Measurements from ENCODE around the gene TFE3.
A peak's percentile ranks its signal among the peaks of the same experiment; 100 is the strongest.

Gene TFE3

GRCh38 chrX:49019599-49020249 is 23.4 kb downstream of the TFE3 start:
- H2BK12ac ChIP-seq (ENCODE audit: low read length in 2 of 2), result no peak overlapping the region
- no peaks in the 10 kb centered on the region for H3K27me3 ChIP-seq (ENCODE audit: control insufficient read depth in 1 of 2, insufficient read depth in 1 of 2, low read length in 2 of 2)
- H3K4me1 ChIP-seq (ENCODE audit: control insufficient read depth, insufficient read depth, low read depth, low read length), result no peaks in the 10 kb centered on the region
- H2AFZ ChIP-seq (ENCODE audit: low read depth, low read length), result no peak overlapping the region
- H3K79me1 ChIP-seq (replicated peaks; ENCODE audit: low read length, poor library complexity, severe bottlenecking), result no peaks in the 10 kb centered on the region
- H2BK5ac ChIP-seq (ENCODE audit: low read depth, low read length, poor library complexity, severe bottlenecking), result no peak overlapping the region
- H2AK5ac ChIP-seq (ENCODE audit: low read length, severe bottlenecking), result no peak overlapping the region
- H3K9me3 ChIP-seq (ENCODE audit: control insufficient read depth, low read length), result peaks cover 3% of the 10 kb centered on the region
- H3K4me2 ChIP-seq (ENCODE audit: low read length, poor library complexity, severe bottlenecking), result no peak overlapping the region
- H3K18ac ChIP-seq (ENCODE audit: low read depth in 1 of 2, low read length in 2 of 2), result no peak overlapping the region
- H4K91ac ChIP-seq (ENCODE audit: low read length), result no peak overlapping the region
- no peak overlapping the region for H3K4ac ChIP-seq (ENCODE audit: low read depth in 1 of 2, low read length in 2 of 2)
- H4K8ac ChIP-seq (ENCODE audit: low read length), result no peak overlapping the region
- H3K27ac ChIP-seq (ENCODE audit: low read length, poor library complexity, severe bottlenecking), result no peak overlapping the region
- no peak overlapping the region for H2BK120ac ChIP-seq (ENCODE audit: low read depth, low read length)
- H3K9ac ChIP-seq (ENCODE audit: low read length), result no peak overlapping the region
- DNase-seq, result no peak
- H3K4me3 ChIP-seq (ENCODE audit: insufficient read depth in 1 of 2, low read depth in 1 of 2, low read length in 2 of 2), result no peak overlapping the region
- peaks cover 4 to 5% of the 10 kb centered on the region in 2 experiments for H3K36me3 ChIP-seq (ENCODE audit: control insufficient read depth in 1 of 2, insufficient read depth in 2 of 2, low read depth in 1 of 2, low read length in 2 of 2)
- no peak overlapping the region for H2BK15ac ChIP-seq (ENCODE audit: low read depth, poor library complexity, severe bottlenecking)
- 92% methylated on average over 7 of the region's 7 CpGs for WGBS
- H3K14ac ChIP-seq (ENCODE audit: low read length in 2 of 2), result no peak overlapping the region
- no peak overlapping the region for H3K23ac ChIP-seq (ENCODE audit: low read length in 2 of 2)

GRCh38 chrX:49019050-49019449 is 24.1 kb downstream of the TFE3 start:
- H3K4ac ChIP-seq (ENCODE audit: low read depth in 1 of 2, low read length in 2 of 2), result no peak overlapping the region
- no peak overlapping the region for H2BK5ac ChIP-seq (ENCODE audit: low read depth, low read length, poor library complexity, severe bottlenecking)
- no peak overlapping the region for H3K27ac ChIP-seq (ENCODE audit: low read length, poor library complexity, severe bottlenecking)
- no peak overlapping the region for H4K8ac ChIP-seq (ENCODE audit: low read length)
- no peaks in the 10 kb centered on the region for H3K27me3 ChIP-seq (ENCODE audit: control insufficient read depth in 1 of 2, insufficient read depth in 1 of 2, low read length in 2 of 2)
- H2BK120ac ChIP-seq (ENCODE audit: low read depth, low read length), result no peak overlapping the region
- H3K18ac ChIP-seq (ENCODE audit: low read depth in 1 of 2, low read length in 2 of 2), result no peak overlapping the region
- 100% methylated on average over 1 of the region's 2 CpGs for WGBS
- DNase-seq, result no peak
- no peak overlapping the region for H2AK5ac ChIP-seq (ENCODE audit: low read length, severe bottlenecking)
- H3K79me1 ChIP-seq (replicated peaks; ENCODE audit: low read length, poor library complexity, severe bottlenecking), result no peaks in the 10 kb centered on the region
- no peaks in the 10 kb centered on the region for H3K9me3 ChIP-seq (ENCODE audit: control insufficient read depth, low read length)
- H2BK12ac ChIP-seq (ENCODE audit: low read length in 2 of 2), result no peak overlapping the region
- H3K14ac ChIP-seq (ENCODE audit: low read length in 2 of 2), result no peak overlapping the region
- no peaks in the 10 kb centered on the region for H3K36me3 ChIP-seq (ENCODE audit: control insufficient read depth in 1 of 2, insufficient read depth in 2 of 2, low read depth in 1 of 2, low read length in 2 of 2)
- H3K4me1 ChIP-seq (ENCODE audit: control insufficient read depth, insufficient read depth, low read depth, low read length), result no peaks in the 10 kb centered on the region
- H2AFZ ChIP-seq (ENCODE audit: low read depth, low read length), result no peak overlapping the region
- H2BK15ac ChIP-seq (ENCODE audit: low read depth, poor library complexity, severe bottlenecking), result no peak overlapping the region
- H3K9ac ChIP-seq (ENCODE audit: low read length), result no peak overlapping the region
- H4K91ac ChIP-seq (ENCODE audit: low read length), result no peak overlapping the region
- no peak overlapping the region for H3K4me2 ChIP-seq (ENCODE audit: low read length, poor library complexity, severe bottlenecking)
- H3K23ac ChIP-seq (ENCODE audit: low read length in 2 of 2), result no peak overlapping the region
- no peak overlapping the region for H3K4me3 ChIP-seq (ENCODE audit: insufficient read depth in 1 of 2, low read depth in 1 of 2, low read length in 2 of 2)

GRCh38 chrX:49003696-49004095 is 39.5 kb downstream of the TFE3 start:
- H3K27ac ChIP-seq (ENCODE audit: low read length, poor library complexity, severe bottlenecking), result no peak overlapping the region
- H2AFZ ChIP-seq (ENCODE audit: low read depth, low read length), result no peak overlapping the region
- no peak overlapping the region for H4K91ac ChIP-seq (ENCODE audit: low read length)
- no peak overlapping the region for H4K8ac ChIP-seq (ENCODE audit: low read length)
- H2BK12ac ChIP-seq (ENCODE audit: low read length in 2 of 2), result no peak overlapping the region
- no peak overlapping the region for H2BK15ac ChIP-seq (ENCODE audit: low read depth, poor library complexity, severe bottlenecking)
- no peak overlapping the region for H3K4ac ChIP-seq (ENCODE audit: low read depth in 1 of 2, low read length in 2 of 2)
- H3K23ac ChIP-seq (ENCODE audit: low read length in 2 of 2), result no peak overlapping the region
- H3K4me1 ChIP-seq (ENCODE audit: control insufficient read depth, insufficient read depth, low read depth, low read length), result peaks cover 6% of the 10 kb centered on the region
- H3K9ac ChIP-seq (ENCODE audit: low read length), result no peak overlapping the region
- no peak overlapping the region for H2BK5ac ChIP-seq (ENCODE audit: low read depth, low read length, poor library complexity, severe bottlenecking)
- no peak overlapping the region for H3K18ac ChIP-seq (ENCODE audit: low read depth in 1 of 2, low read length in 2 of 2)
- no peak for DNase-seq
- WGBS, result 100% methylated on average over 3 of the region's 5 CpGs
- no peaks in the 10 kb centered on the region for H3K27me3 ChIP-seq (ENCODE audit: control insufficient read depth in 1 of 2, insufficient read depth in 1 of 2, low read length in 2 of 2)
- no peaks in the 10 kb centered on the region for H3K9me3 ChIP-seq (ENCODE audit: control insufficient read depth, low read length)
- H3K36me3 ChIP-seq (ENCODE audit: control insufficient read depth in 1 of 2, insufficient read depth in 2 of 2, low read depth in 1 of 2, low read length in 2 of 2), result peaks cover 7 to 9% of the 10 kb centered on the region in 2 experiments
- no peak overlapping the region for H3K14ac ChIP-seq (ENCODE audit: low read length in 2 of 2)
- no peak overlapping the region for H3K4me3 ChIP-seq (ENCODE audit: insufficient read depth in 1 of 2, low read depth in 1 of 2, low read length in 2 of 2)
- H2BK120ac ChIP-seq (ENCODE audit: low read depth, low read length), result no peak overlapping the region
- no peak overlapping the region for H2AK5ac ChIP-seq (ENCODE audit: low read length, severe bottlenecking)
- no peak overlapping the region for H3K4me2 ChIP-seq (ENCODE audit: low read length, poor library complexity, severe bottlenecking)
- H3K79me1 ChIP-seq (replicated peaks; ENCODE audit: low read length, poor library complexity, severe bottlenecking), result peaks cover 4% of the 10 kb centered on the region

GRCh38 chrX:49002091-49002935 is 40.8 kb downstream of the TFE3 start, which contains the start of gene GRIPAP1:
GRIPAP1 (minus strand) TSS chrX:49002264; CDS start chrX:49002229, 35 bp downstream.
- Histone ChIP-seq H3K18ac (ENCODE audit: low read depth in 1 of 2, low read length in 2 of 2) (no peak within 1 kb of the TSS), H4K91ac (ENCODE audit: low read length) (no peak within 1 kb of the TSS), H2BK12ac (ENCODE audit: low read length in 2 of 2) (no peak within 1 kb of the TSS), H3K79me1 (replicated peaks; ENCODE audit: low read length, poor library complexity, severe bottlenecking) (peaks cover 5% of the 10 kb centered on the region), H2BK15ac (ENCODE audit: low read depth, poor library complexity, severe bottlenecking) (no peak within 1 kb of the TSS), H3K27ac (ENCODE audit: low read length, poor library complexity, severe bottlenecking) (peak within 1 kb of the TSS; percentile 69), H2BK5ac (ENCODE audit: low read depth, low read length, poor library complexity, severe bottlenecking) (peak within 1 kb of the TSS; percentile 10), H2BK120ac (ENCODE audit: low read depth, low read length) (no peak within 1 kb of the TSS), H3K23ac (ENCODE audit: low read length in 2 of 2) (no peak within 1 kb of the TSS), H2AFZ (ENCODE audit: low read depth, low read length) (no peak within 1 kb of the TSS), H4K8ac (ENCODE audit: low read length) (peak within 1 kb of the TSS; percentile 73), H3K4me3 (ENCODE audit: insufficient read depth in 1 of 2, low read depth in 1 of 2, low read length in 2 of 2) (peak within 1 kb of the TSS; percentile 73 to 91), H3K27me3 (ENCODE audit: control insufficient read depth in 1 of 2, insufficient read depth in 1 of 2, low read length in 2 of 2) (no peaks in the 10 kb centered on the region), H3K4me2 (ENCODE audit: low read length, poor library complexity, severe bottlenecking) (peak within 1 kb of the TSS; percentile 69), H3K14ac (ENCODE audit: low read length in 2 of 2) (no peak within 1 kb of the TSS), H3K9ac (ENCODE audit: low read length) (peak within 1 kb of the TSS; percentile 93), H3K36me3 (ENCODE audit: control insufficient read depth in 1 of 2, insufficient read depth in 2 of 2, low read depth in 1 of 2, low read length in 2 of 2) (peaks cover 11 to 22% of the 10 kb centered on the region in 2 experiments), H3K9me3 (ENCODE audit: control insufficient read depth, low read length) (peaks cover 2% of the 10 kb centered on the region), H3K4ac (ENCODE audit: low read depth in 1 of 2, low read length in 2 of 2) (peak within 1 kb of the TSS in 1 of 2 experiments; percentile 56), H2AK5ac (ENCODE audit: low read length, severe bottlenecking) (no peak within 1 kb of the TSS), H3K4me1 (ENCODE audit: control insufficient read depth, insufficient read depth, low read depth, low read length) (peaks cover 7% of the 10 kb centered on the region)
- DNase-seq, result peak; percentile 97
- WGBS, result 0% methylated on average over 24 of the region's 38 CpGs

Measured in mesenchymal stem cell (in vitro differentiated cells and primary cell).